ENCODE measurements around the gene TMEM250.

Gene TMEM250

DNA sequence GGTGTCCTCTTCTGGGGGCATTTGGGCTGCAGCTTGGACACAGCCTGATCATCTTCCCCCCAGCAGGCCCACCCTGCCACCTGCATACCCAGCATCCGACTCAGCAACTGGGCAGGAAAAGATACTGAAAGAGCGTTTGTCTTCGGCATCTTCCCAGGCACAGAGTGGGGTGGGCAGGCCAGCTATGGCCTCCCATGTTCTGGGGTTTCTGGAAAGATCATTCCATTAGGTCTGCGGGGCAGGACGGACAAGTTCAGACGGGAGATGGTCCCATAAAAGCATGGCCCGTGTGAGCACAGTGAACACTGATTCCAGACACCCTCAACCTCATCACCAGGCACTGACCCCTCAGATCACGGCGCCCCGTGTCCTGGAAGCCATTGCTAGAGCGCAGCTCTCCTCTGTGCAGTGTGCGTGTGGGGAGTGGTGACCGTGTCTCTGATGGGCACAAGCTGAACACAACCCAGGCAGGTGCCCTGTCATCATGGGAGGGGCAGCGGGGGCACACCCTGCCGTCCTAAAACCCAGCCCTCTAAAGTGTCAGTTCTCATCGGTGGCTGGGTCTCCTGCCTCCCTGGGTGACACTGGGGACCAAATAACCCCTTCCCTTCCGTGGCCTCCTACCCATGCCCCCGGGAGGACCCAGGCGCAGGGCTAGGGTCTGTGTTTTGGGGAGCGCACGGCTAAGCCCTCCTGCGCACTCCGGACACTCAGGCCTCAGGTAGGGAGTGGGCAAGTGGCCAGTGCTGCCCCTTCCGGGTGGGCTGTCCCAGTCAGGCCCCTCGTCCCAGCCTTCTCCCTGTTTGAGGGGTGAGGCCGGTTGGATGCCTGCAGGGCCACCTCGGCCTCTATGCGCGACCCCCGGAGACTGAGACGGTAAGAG lies 13.2 kb upstream of the TMEM250 start:
- DNase-seq = no peak

DNA sequence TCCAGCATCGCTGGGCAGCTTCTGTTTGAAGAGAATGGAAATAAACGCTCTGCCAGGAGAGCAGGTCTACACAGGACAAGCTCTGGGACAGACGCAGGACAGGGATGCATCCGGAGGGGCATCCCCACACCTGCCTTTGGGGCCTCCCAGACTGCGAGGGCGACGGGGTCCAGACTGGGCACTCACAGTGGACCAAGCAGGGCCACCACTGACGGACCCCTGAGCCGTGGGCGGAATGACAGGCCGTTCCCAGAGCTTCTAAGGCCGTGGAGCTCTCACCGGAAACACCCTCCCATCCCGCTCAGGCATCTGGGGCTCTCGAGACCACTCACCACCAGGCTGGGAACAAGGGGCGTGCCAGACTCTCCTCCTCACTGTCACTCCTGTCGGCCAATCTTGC lies 10.5 kb upstream of the TMEM250 start:
- DNase-seq = no peak

DNA sequence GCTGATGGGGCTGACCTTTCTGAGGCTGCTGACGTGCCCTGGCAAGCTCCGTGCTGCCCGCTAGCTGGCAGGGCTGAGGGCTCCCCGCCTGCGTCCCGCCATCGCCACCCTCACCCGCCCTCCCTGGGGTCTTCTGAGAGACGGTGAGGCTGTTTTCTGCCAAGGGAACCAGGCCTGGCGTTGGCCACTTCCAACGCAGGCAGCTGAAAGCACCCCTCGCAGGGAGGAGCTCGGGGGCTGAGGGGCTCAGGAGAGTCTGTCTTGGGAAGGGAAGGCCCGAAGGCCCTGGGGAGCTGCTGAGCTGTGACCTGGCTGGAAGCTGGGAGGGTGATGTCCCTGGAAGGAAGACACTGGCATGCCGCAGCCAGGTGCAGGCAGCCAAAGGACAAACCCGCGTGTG lies 9.8 kb upstream of the TMEM250 start:
- DNase-seq = no peak

DNA sequence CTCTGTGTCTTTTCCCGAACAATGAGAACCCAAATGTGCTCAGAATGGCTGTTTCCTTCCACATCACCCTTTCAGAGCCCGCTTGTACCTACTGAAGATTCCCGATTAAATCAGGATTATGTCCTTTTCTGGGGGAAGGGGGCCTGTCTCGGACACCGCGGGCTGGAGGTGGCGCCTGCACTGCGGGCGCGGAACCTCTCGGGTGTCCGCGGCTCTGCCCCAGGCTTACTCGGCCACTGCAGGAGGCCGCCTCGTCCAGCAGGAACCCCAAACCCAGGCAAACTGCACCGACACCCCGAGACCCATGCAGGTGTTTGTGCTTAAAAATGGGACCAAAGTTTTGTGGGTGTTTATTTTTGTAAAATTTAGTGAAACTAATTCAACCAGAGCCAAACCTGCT lies 8.6 kb upstream of the TMEM250 start:
- DNase-seq = no peak

DNA sequence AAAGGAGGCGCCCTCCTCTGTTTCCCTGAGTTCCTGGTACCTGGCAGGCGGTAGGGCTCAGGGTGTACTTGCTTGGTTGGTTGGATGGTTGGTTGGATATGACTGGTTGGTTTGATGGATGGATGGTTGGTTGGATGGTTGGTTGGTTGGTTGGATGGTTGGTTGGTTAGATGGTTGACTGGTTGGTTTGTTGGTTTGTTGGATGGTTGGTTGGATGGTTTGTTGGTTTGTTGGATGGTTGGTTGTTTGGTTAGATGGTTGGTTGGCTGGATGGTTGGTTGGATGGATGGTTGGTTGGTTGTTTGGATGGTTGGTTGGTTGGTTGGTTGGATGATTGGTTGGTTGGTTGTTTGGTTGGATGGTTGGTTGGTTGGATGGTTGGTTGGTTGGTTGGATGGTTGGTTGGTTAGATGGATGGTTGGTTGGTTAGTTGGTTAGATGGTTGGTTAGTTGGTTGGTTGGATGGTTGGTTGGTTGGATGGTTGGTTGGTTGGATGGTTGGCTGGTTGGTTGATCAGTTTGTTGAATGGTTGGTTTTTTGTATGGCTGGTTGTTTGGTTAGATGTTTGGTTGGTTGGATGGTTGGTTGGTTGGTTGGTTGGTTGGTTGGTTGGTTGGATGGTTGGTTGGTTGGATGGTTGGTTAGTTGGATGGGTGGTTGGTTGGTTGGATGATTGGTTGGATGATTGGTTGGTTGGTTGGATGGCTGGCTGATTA lies 6.5 kb upstream of the TMEM250 start:
- DNase-seq = no peak

DNA sequence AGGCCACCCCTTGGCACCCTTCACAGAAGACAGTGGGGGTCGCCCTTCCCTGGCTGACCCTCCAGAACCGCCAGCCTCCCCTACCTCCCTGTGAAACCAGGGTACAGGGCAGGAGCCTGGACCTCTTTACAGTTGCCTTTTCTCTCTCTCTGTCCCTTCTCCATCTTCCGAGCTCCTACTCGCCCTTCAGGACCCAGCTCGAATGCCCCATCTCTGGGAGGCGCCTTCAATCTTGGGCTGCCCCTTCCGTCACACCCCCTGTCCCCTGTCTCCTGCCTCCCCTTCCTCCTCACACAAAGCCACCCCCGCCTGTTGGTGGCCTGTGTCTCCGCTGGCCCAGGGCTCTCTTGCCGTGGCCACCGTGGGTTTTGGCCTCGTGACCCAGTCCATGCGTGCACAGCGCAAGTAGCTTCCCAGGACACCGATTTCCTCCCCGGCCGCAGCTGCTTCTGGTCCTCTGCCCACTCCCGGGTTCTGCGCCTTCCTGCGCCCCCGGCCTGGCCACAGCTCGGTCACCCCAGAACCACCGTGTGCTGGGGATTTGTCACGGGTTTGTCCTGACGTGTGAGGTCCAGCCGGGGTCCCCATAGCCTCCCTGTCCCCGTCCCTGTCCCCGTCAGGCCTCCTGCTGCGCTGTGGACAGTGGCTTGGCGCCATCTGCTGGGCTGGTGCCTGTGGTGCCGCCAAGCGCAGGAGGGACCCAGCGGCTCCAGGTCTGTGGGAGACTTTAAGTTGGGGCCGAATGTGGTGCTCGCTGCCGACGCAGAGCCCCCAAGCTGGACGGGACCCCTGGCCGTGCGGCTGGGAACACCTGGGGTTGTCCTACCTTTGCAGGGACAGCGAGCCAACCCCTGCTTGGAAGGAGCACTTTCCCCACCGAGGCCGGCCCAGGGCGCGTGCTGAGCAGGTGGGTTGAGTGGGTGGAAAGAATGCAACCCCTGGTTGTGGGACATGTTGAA lies 4.0 kb upstream of the TMEM250 start:
- DNase-seq = no peak

DNA sequence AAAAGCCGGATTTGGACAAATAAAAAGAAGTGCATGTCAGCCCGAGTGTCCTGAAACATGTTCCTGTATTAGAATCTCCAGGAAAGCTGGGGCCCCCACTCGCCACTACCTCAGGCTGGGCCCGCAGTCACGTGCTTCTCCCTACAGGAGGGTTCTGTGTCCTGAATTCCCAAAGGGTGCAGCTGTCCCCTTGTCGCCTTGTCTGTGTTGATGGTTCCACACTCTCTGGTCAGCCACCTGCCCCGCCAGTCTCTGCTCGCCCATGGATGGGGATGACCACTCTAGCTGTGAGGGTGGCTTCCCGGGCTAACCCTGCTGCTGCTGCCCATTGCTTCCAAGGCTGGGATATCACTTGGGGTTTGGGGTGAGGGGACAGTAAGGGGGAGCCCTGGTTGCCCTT lies 3.1 kb upstream of the TMEM250 start:
- no peak for DNase-seq

DNA sequence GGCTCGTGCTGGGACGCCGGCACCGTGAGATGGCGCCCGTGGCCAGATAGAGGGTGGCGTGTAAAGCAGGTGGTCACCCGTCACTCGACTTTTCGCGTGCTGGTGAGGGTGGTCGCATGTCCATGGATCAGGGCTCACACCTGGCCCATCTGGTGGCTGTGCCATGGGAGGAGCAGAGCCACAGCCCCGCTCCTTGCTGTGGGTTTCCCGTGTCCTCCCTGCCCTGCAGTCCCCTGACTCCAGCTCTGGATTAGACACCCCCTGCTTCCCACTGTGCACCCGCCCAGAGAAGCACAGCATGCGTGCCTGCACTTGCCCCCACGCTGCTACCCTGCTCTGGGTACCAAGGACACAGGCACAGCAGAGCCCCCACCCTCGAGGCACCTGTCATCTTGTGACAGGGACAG lies 1.8 kb upstream of the TMEM250 start:
- DNase-seq = no peak

DNA sequence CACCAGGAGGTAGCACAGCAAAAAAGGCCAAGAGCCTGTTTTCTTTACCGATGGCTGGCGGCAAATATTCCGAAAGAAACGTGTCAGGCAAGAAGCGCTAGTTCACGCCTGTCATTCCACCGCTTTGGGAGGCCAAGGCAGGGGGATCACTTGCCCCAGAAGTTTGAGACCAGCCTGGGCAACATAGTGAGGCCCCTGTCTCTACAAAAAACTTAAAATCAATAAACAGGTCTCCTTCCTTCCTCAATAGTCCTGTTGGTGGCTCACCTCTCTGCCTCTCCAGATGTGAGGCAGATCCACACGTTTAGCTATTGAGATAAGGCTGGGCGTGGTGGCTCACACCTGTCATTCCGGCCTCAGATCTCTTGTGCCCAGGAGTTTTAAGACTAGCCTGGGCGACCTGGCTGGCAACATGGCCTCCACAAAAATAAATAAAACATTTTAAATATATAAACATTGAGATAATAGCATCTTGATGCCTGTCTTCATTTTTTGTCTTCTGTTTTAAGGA lies 1.3 kb upstream of the TMEM250 start:
- no peak for DNase-seq

DNA sequence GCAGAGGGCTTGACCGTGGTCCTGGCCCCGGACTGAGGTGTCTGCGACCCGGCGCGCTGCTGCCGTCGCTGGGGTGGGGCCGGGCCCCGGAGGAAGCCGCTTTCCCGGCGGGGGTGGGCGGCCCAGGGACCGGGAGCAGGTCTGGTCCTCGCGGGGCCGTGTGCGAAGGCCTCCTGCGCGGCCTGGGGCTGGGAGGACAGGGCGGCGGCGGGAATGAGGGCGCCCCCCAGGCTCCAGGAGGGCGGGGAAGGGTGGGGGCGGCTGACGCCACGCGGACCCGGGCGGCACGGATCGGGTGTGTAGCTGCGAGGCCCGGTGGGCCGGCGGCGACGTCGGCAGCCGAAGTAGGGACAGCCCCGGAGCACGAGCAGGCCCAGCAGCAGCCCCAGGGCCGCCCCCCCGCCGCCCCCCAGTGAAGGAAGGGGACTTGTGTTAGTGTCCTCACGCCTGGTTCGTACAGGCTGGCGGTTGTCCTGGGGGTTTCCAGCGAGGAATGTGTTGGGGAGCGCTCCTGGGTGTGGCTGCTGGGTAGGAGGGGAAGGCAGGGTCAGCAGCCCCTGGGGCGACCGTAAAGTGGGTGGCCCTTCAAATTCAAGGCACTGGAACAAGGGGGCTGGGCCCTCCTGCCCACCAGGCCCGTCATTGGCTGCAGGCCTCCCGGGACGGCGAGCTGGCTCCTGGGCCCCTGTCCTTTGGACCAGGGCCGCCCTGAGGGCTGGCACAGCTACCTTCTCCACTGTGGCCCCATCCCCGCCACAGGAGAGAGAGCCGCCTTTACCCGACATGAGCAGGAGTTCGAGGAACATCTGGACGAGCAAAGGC lies 597 bp upstream of the TMEM250 start:
- no peak for DNase-seq

DNA sequence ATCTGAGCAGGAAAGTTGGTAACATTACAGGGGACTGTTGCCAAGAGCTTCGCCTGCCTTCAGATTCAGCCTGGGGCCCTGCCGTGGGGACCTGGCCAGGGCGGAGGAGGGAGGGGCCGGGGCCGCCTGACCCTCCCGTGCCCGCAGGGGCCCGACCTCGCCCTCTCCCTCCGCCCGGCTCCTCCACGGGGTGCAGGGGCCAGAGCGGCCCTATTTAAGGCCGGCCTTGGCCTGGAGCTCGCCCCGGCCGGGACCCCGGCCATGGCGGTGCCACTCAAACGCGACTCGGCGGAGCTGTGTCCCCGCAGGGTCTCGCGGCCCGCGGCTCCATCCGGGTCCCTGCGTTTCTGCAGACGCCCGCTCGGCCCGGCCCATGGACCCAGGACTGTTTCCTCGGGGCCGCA lies 757 bp downstream of the TMEM250 start:
- DNase-seq = no peak

DNA sequence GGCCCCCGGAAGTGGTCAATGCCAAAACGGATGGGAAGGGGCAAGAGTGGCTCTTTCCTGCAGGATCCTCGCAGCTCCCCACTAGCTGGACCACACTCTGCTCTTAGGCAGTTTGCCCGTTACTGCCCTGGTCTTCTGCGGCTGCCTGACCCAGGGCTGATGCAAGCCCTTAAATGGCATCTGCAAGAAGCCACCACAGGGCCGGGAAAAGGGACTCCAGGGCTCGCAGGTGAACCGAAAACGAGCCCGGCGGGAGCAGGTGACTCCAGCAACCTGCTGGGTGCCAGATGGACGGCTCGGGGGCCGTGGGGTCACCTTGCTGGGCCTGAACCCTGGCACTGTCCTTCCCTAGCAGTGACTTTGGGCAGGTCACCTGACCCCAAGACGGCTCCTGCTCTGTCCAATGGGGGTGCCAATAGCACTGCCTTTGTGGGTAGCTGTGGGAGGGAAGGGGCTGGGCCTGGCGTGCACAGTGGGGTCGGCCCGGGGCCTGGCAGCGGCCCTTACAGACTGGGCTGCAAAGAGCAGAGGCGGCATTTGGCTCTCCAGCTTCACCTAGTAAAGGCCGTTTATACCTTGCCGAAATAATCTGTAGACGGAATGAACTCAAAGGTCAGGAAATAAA lies 1.3 kb downstream of the TMEM250 start:
- no peak for DNase-seq

DNA sequence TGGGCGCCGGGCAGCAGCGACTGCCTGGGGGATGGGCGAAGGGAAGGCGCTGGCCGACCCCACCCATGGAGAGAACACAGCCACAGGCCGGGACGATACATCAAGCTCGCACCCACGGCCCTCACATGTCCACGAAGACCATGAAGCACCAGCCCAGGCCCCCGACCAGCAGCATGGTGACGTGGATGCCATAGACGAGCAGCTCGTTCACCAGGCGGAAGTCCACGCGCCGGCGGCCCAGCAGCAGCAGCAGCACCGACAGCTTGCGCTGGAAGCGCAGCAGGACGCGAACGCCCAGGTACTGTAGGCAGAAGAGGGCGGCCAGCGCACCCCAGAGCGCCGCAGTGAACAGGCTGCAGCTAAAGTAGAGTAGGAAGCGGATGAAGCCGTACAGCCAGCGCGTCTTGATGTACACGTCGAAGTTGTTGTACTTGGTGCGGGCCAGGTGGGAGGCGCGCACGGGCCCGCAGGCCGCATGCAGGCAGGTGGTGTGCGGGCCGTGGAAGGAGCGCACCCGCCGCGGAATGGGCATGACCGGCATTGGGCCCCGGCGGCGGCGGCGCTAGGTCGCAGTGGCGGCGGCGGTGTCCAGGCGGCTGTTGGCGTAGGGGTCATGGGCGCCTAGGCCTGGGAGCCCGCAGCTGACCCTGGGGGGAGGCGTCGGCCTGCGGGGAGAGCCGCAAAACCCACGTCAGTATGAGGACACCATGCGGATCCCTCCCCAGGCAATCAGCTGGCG lies 2.1 kb downstream of the TMEM250 start:
- DNase-seq = no peak

DNA sequence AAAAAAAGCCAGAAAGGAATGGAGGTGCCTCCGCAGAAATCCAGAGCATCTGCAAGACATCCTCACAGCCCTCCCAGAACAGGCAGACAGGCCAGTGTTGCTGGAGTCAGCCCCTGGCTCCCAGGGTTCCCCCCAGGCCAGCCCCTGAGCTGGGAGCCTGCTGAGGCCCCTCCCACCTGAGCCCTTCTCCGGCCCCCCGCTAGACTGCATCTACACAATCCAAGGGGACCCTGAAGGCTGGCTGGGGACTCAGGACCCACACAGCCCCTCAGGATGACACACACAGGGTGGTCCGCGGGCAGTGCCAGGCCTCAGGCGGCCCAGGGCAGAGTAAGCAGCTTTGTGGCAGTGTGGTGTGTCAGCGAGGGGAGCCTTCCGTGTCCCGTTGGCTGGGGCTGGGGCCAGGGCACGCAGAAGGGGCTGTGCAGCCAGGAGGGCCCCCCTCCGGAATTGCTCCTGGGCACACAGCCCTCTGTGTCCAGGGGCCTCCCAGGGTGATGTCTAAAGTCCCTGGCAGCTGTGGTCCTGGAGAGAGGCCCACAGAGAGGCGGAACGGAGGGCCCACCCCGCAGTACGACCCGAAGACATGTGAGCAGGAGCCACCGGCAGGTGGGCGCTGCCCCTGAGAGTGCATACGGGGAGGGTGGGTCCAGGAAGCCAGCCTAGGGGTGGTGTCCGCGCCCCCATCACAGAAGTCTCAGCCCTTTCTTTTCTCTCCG lies 2.9 kb downstream of the TMEM250 start:
- DNase-seq = no peak

DNA sequence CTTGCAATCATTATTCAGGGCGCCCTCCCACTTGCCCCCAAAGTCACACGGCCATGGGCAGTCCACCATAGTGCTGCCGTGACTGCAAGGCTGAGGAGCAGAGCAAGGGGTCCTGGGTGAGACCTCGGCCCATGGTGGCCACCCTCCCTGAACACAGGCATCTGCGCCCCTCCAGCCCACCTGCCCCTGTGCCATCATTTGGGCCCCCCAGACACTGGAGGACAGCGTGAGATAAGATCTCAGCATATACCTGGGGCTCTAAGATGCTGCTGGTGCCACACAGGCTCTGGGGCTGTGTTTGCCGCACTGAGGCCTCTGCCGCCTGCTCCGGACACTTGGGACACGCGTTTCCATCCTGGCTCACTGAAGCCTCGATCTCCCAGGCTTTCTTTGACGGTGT lies 3.5 kb downstream of the TMEM250 start:
- DNase-seq = no peak

DNA sequence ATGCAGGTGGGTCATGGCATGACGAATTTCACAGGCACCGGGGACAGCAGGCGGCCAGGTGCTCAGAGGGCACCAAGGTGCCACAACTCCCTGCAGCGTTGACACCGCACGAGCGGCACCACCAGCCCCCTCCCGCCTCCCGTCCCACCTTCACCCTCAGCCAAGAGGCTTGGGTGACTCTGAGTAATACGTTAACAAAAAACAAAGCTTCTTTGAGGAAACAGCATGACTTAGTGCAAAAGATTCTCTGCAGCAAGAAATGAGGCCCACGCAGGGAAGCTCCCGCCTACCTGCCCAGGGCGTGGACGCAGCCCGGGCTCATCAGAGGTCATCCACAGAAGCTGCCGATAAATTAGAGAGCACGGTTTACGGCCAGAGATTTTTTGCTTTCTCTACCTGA lies 4.1 kb downstream of the TMEM250 start:
- no peak for DNase-seq

DNA sequence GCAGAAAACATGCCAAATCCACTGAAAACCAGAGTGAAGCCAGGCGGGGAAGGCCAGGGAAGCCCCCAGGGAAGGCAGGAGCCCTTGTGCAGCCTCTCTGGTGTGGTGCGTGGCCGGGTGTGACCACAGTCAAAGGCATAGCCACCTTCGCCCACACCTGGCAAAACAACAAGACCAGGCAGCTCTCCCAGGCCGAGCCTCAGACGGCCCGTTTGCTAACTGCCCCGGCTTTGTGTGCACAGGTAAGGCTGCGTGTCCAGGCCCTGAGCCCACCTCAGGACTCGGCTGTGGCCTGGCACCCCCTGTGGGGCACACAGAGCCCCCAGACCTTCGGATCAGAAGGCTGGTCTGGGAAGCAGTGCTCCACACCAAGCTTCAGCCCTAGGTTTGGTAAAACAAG lies 6.1 kb downstream of the TMEM250 start:
- no peak for DNase-seq

DNA sequence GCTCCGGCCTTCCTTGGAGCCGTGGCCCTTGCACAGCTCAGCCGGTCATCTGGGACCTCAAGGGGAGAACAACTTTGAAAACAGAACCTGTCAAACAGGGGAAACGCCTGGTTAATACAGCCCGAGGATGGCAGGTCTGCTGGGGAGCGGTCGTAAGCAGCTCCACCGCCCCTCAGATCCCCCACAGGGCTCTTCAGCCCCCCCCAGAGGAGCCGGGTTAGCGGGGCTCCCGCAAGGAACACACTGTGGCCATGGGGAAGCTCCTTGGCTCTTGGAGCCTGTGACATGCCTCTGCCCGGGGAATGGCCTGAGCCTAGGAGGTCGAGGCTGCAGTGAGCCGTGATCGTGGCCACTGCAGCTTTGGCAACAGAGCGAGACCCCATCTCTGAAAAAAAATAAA lies 6.8 kb downstream of the TMEM250 start:
- no peak for DNase-seq

DNA sequence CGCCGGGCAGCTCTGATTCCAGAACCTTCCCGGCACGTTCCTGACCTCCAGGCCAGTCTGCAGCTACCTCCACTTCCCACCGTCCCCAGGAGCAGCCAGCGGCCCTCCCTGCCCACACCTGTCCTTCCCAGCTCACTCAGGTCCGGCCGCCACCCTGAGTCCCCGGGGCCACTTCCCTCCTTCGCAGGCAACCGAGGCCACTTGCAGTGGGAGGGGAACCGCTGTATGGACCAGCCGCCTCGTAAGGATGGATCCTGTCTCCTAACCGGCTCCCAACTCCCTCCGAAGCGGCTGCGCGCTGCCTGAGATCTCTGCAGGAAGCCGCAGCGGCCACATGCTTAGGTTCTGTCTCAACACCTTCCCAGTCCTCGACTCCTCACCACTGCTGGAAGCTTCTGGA lies 7.5 kb downstream of the TMEM250 start:
- no peak for DNase-seq

All from amniotic stem cell (primary cell).